ENCODE measurements around the gene PPFIBP1. TPM values are rescaled to one million over a fixed set of nuclear protein-coding genes. Genes with fewer than 3 reads are reported as not detected.

PPFIBP1 gene
- total RNA-seq, 4 donors from 2014 or later = 36.7 to 115 (median 41.5) TPM

DNA sequence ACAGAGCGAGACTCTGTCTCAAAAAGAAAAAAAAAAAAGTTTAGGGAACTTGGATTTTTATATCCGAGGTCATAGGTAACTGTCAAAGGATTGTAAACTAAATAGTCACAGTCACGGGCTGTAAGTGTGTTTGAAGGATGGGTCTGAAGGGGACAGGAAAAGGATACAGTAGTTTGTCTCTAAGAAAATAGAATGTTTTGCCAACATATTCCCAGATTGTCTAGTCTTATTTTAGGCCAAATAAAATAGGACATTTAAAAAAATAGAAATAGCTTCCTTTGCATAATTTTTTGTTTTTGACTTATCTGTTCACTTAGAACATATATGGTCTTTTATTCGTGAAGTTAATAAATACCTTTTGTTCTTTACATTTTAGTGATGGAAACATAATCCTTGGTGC, 148.0 kb downstream of the PPFIBP1 start:
- TF ChIP-seq, protein P1, sequence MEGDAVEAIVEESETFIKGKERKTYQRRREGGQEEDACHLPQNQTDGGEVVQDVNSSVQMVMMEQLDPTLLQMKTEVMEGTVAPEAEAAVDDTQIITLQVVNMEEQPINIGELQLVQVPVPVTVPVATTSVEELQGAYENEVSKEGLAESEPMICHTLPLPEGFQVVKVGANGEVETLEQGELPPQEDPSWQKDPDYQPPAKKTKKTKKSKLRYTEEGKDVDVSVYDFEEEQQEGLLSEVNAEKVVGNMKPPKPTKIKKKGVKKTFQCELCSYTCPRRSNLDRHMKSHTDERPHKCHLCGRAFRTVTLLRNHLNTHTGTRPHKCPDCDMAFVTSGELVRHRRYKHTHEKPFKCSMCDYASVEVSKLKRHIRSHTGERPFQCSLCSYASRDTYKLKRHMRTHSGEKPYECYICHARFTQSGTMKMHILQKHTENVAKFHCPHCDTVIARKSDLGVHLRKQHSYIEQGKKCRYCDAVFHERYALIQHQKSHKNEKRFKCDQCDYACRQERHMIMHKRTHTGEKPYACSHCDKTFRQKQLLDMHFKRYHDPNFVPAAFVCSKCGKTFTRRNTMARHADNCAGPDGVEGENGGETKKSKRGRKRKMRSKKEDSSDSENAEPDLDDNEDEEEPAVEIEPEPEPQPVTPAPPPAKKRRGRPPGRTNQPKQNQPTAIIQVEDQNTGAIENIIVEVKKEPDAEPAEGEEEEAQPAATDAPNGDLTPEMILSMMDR (IDR thresholded peaks at IDR 0.05; ENCODE audit: low read depth) = no peak

DNA sequence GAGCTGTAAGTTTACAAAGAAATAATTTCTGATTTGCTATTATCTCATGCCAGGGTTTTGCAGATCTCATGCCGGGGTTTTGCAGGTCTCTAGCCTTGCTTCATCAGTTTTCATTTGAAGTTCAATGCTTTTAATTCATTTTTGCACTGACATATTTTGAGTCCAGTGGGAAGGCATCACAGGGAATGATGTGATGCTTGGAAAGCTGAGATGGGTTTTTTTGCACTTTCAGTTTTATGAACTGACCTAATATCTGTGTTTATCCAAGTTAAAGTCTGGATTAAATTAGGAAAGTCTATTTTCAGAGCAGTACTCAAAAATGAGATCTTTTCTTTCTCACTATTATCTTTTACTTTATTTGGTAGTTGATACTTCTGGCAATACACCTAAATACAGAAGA, 148.6 kb downstream of the PPFIBP1 start:
- TF ChIP-seq, protein P1 (IDR thresholded peaks at IDR 0.05; ENCODE audit: low read depth) = no peak

GRCh38 chr12:27673101-27673718, 149.2 kb downstream of the PPFIBP1 start:
- TF ChIP-seq, protein P1 (IDR thresholded peaks at IDR 0.05; ENCODE audit: low read depth) = no peak

GRCh38 chr12:27674989-27675388, 151.0 kb downstream of the PPFIBP1 start:
- TF ChIP-seq, protein P1 (IDR thresholded peaks at IDR 0.05; ENCODE audit: low read depth) = no peak

GRCh38 chr12:27680619-27681018, 156.6 kb downstream of the PPFIBP1 start:
- TF ChIP-seq, protein P1 (IDR thresholded peaks at IDR 0.05; ENCODE audit: low read depth) = no peak

DNA sequence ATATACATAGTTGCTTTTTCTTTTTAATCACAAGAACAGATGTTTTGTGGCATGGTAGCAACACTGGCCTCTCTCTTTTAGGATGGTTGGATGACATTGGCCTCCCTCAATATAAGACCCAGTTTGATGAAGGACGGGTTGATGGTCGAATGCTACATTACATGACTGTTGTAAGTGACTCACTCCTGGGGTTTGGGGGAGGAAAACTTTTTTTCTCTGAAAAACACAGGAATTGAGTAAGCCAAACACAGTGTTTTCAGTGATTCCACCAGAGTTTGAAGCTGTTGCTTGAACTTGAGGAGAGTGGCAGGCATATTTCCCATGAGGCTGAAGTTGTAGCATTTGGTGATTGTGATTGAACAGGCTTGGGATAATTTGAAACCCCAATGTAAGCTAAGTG, 158.5 kb downstream of the PPFIBP1 start:
- TF ChIP-seq, protein P1 (IDR thresholded peaks at IDR 0.05; ENCODE audit: low read depth) = no peak

- TF ChIP-seq, protein P1 (IDR thresholded peaks at IDR 0.05; ENCODE audit: low read depth) = no peak
These were observed 161.3 kb downstream of the PPFIBP1 start for GRCh38 chr12:27685274-27685673.

Measured in subcutaneous adipose tissue (tissue), 4 donors.